K562 (cell line): Measurements from ENCODE around the gene FAF2. TPM values are rescaled to one million over a fixed set of nuclear protein-coding genes. Genes with fewer than 3 reads are reported as not detected.

Source experiments
- ATAC-seq: fragments of 200-7000 bp; cut with Tn5 transposase; 3 replicates; pipeline ENCODE4 v1.9.1; 2020; ENCODE audit warnings: moderate library complexity
- BruUV-seq: library from RNA; stranded (reverse); fragments of 400-500 nt; replicated peaks from 2 replicates; lab custom pipeline; 2021; lab: Mats Ljungman, UMichigan
- CTCF ChIA-PET: fragments of 300-600 bp; formaldehyde crosslinking; extraction: SDS; loops from one replicate; lab custom pipeline; 2021; ENCODE audit warnings: low intra/inter-chr PET ratio; lab: Yijun Ruan, JAX
- POLR2A ChIA-PET: fragments of 300-600, 350-650 bp; sonication (Branson Sonifier 250); formaldehyde crosslinking; extraction: SDS; loops from one replicate; lab custom pipeline; 2021; ENCODE audit warnings: antibody characterized with exemption, inconsistent platforms; lab: Yijun Ruan, JAX
- DNase-seq, 4 experiments: peaks; one replicate each; pipeline versions ENCODE4 v3.0.0 to v3.0.0-alpha.2; 2011 to 2018; ENCODE audit warnings: low spot score in 3 of 4, mixed read lengths in 3 of 4; ENCODE audit errors: extremely low read depth in 1 of 4
- FAIRE-seq: peaks from 2 replicates; lab custom pipeline; 2011; peaks lifted over from hg19 to GRCh38; lab: Jason Lieb, UNC
- H2AFZ ChIP-seq: 2 replicates; pipeline ENCODE4 v1.6.0; 2011; ENCODE audit warnings: low read depth, low read length, control low read depth, inconsistent platforms
- H3K27ac ChIP-seq: fragments of 200-600 bp; 3 replicates; pipeline ENCODE4 v1.8.0; 2011; ENCODE audit warnings: low read depth, mild to moderate bottlenecking, control low read depth, inconsistent platforms, low read length, moderate library complexity, mixed read lengths; ENCODE audit errors: extremely low read depth
- H3K27me3 ChIP-seq, 2 experiments: fragments of 300-600 bp in 1 of 2; 2 replicates in 1 of 2; 3 replicates in 1 of 2; pipeline versions ENCODE4 v1.6.0 to v1.8.0; 2011; ENCODE audit warnings: inconsistent platforms in 2 of 2, low read length in 2 of 2, mild to moderate bottlenecking in 1 of 2, mixed read lengths in 1 of 2, moderate library complexity in 1 of 2; ENCODE audit not compliant: control insufficient read depth in 2 of 2, insufficient read depth in 2 of 2
- H3K36me3 ChIP-seq: fragments of 300-600 bp; 3 replicates; pipeline ENCODE4 v1.8.0; 2011; ENCODE audit warnings: mild to moderate bottlenecking, low read length, inconsistent platforms; ENCODE audit not compliant: control insufficient read depth, insufficient read depth
- H3K4me1 ChIP-seq, 2 experiments: fragments of 200-600 bp in 1 of 2; replicated peaks in 1 of 2; 2 replicates in 1 of 2; 3 replicates in 1 of 2; pipeline versions ENCODE4 v1.5.1 to v1.8.0; 2011; ENCODE audit warnings: inconsistent platforms in 2 of 2, low read length in 2 of 2, mild to moderate bottlenecking in 1 of 2, mixed read lengths in 1 of 2, moderate library complexity in 1 of 2; ENCODE audit not compliant: control insufficient read depth in 2 of 2, insufficient read depth in 2 of 2
- H3K4me2 ChIP-seq: 2 replicates; pipeline ENCODE4 v1.6.1; 2011; ENCODE audit warnings: low read length, control low read depth, inconsistent platforms, mixed read lengths; ENCODE audit not compliant: insufficient read depth
- H3K4me3 ChIP-seq: fragments of 200-600 bp; sonication (generic), shearing (Covaris generic); 2 replicates; pipeline ENCODE4 v1.5.1; 2016; ENCODE audit warnings: control low read depth, inconsistent platforms
- H3K79me2 ChIP-seq: fragments of 200-600 bp; 3 replicates; pipeline ENCODE4 v1.8.0; 2011; ENCODE audit warnings: low read length, inconsistent platforms; ENCODE audit not compliant: control insufficient read depth, insufficient read depth
- H3K9ac ChIP-seq, 2 experiments: 2 replicates each; pipeline versions ENCODE4 v1.6.0 to v1.6.1; 2011; ENCODE audit warnings: low read depth in 2 of 2, low read length in 2 of 2, control low read depth in 1 of 2, inconsistent platforms in 1 of 2, mild to moderate bottlenecking in 1 of 2, mixed read lengths in 1 of 2; ENCODE audit not compliant: insufficient read depth in 1 of 2
- H3K9me1 ChIP-seq: one replicate; pipeline ENCODE4 v1.6.0; 2011; ENCODE audit warnings: inconsistent platforms, mild to moderate bottlenecking, low read length, moderate library complexity; ENCODE audit not compliant: control insufficient read depth, insufficient read depth
- H3K9me3 ChIP-seq: replicated peaks from 2 replicates; pipeline ENCODE4 v1.5.1; 2011; ENCODE audit warnings: low read depth, low read length, inconsistent platforms; ENCODE audit not compliant: control insufficient read depth, insufficient read depth
- H4K20me1 ChIP-seq: replicated peaks from 2 replicates; pipeline ENCODE4 v1.6.1; 2011; ENCODE audit warnings: low read length, inconsistent platforms, mixed read lengths; ENCODE audit not compliant: control insufficient read depth, insufficient read depth
- ADNP ChIP-seq: fragments of 200-800 bp; sonication (Bioruptor generic); IDR thresholded peaks from 2 replicates; pipeline ENCODE4 v1.6.1; 2016; ENCODE audit warnings: missing genetic modification characterization, missing compliant biosample characterization
- CREB1 ChIP-seq, 2 experiments: sonication (generic) in 1 of 2; formaldehyde crosslinking in 1 of 2; IDR thresholded peaks; 2 replicates each; pipeline versions ENCODE4 v1.6.1 to v1.8.0; 2012 to 2022; ENCODE audit warnings: inconsistent platforms in 1 of 2, mild to moderate bottlenecking in 1 of 2, missing genetic modification reagents in 1 of 2, moderate library complexity in 1 of 2
- CREM ChIP-seq: IDR thresholded peaks from 2 replicates; pipeline ENCODE4 v1.6.1; 2014; ENCODE audit warnings: antibody characterized with exemption, low read depth
- CTCFL ChIP-seq: IDR thresholded peaks from 2 replicates; pipeline ENCODE4 v1.6.1; 2011; ENCODE audit warnings: borderline replicate concordance, low read depth, mild to moderate bottlenecking, moderate library complexity, low read length; ENCODE audit not compliant: insufficient read depth, poor library complexity, severe bottlenecking
- EZH2 ChIP-seq: IDR thresholded peaks from 2 replicates; pipeline ENCODE4 v1.6.1; 2012; ENCODE audit warnings: low read depth, mild to moderate bottlenecking, inconsistent platforms, low read length, borderline replicate concordance
- PHB2 ChIP-seq: fragments of 450-650 bp; IDR thresholded peaks from 2 replicates; pipeline ENCODE4 v1.6.1; 2017; ENCODE audit warnings: low read depth
- RAD51 ChIP-seq: fragments of 450-650 bp; IDR thresholded peaks from 2 replicates; pipeline ENCODE4 v1.7.1; 2016; ENCODE audit warnings: low read depth, mild to moderate bottlenecking, borderline replicate concordance
- SNAPC5 ChIP-seq: fragments of 250-450 bp; sonication (Bioruptor Pico); IDR thresholded peaks from 2 replicates; pipeline ENCODE4 v1.8.0; 2021; ENCODE audit warnings: moderate library complexity, mild to moderate bottlenecking, inconsistent platforms
- ZBTB34 ChIP-seq: fragments of 250-450 bp; sonication (Bioruptor Pico); IDR thresholded peaks from 2 replicates; pipeline ENCODE4 v1.8.0; 2021; ENCODE audit warnings: mild to moderate bottlenecking, moderate library complexity
- ZKSCAN3 ChIP-seq: fragments of 250-450 bp; sonication (Bioruptor Pico); IDR thresholded peaks from 2 replicates; pipeline ENCODE4 v1.4.0; 2020
- ZNF121 ChIP-seq: sonication (generic); formaldehyde crosslinking; conservative IDR thresholded peaks from 2 replicates; pipeline ENCODE4 v1.8.0; 2022; ENCODE audit warnings: missing genetic modification reagents
- WGBS: fragments of 100-300 bp; shearing (Covaris generic); methylation state at CpG from one replicate; pipeline ENCODE4 v1.1.6; 2016; ENCODE audit warnings: low coverage, mixed read lengths; ENCODE audit not compliant: insufficient coverage; ENCODE audit errors: missing lambda C conversion rate; 5-methylcytosine and 5-hydroxymethylcytosine counted together
- in situ Hi-C: fragments of 300-500 bp; cut with MboI; formaldehyde crosslinking; loops from 4 replicates; pipeline ENCODE4 v1.15.0; 2018; ENCODE audit warnings: inconsistent platforms, mixed read lengths
- intact Hi-C: fragments of 100-400 bp; cut with micrococcal nuclease; formaldehyde crosslinking; loops from 2 replicates; pipeline ENCODE4 v1.14.2; 2022
- polyA plus RNA-seq, 8 experiments: library from polyadenylated mRNA; depleted of rRNA in 4 of 8; stranded (reverse) in 5 of 8; unstranded in 3 of 8; fragments of >200 nt; fragmentation: Nextera tagmentation in 2 of 8; fragmentation: Illumina TruSeq in 1 of 8; extraction: Ambion mirVana in 2 of 8; extraction: Trizol in 1 of 8; gene quantifications; 2 replicates each; pipeline versions ENCODE4 v1.2.1 to v1.2.3, GENCODE V29; 2011 to 2014; ENCODE audit warnings: inconsistent platforms in 1 of 8, missing spikeins in 1 of 8
- total RNA-seq, 7 experiments: library from RNA; depleted of rRNA in 6 of 7; stranded (reverse); fragments of >200 nt in 6 of 7; fragmentation: Illumina TruSeq in 2 of 7; extraction: Trizol in 2 of 7; gene quantifications; 2 replicates each; pipeline versions ENCODE4 v1.2.1 to v1.2.3, GENCODE V29; 2011 to 2021; ENCODE audit warnings: low replicate concordance in 1 of 7

FAF2 gene
- total and polyA plus RNA-seq, 9 of the 15 experiments (the other 6 are each of a cell fraction or from before 2014, with no cell fraction given), result 25.0 to 44.6 (median 36.1) TPM

GRCh38 chr5:176405656-176406435, 42.3 kb upstream of the FAF2 start (continued):
- TF ChIP-seq CTCFL, result peak; percentile 37

GRCh38 chr5:176406436-176407052, 41.6 kb upstream of the FAF2 start:
- Histone ChIP-seq H3K9me1 (no peaks in the 10 kb centered on the region), H3K4me1 (peaks cover 0 to 7% of the 10 kb centered on the region in 2 experiments; a peak in 3 of 5 replicates), H3K27ac (no peak overlapping the region), H2AFZ (no peak overlapping the region), H3K4me3 (no peak overlapping the region)
- in situ Hi-C loops (no loop called here), intact Hi-C loops (no loop called here)
- TF ChIP-seq SNAPC5 (CRISPR knock-in tag) (no peak), CREM (no peak), CREB1 (IDR thresholded peaks at IDR 0.05) (no peak), CREB1 (CRISPR knock-in tag; IDR thresholded peaks at IDR 0.05) (no peak), ZBTB34 (CRISPR knock-in tag) (no peak), ADNP (tag) (no peak), PHB2 (no peak), ZKSCAN3 (CRISPR knock-in tag) (no peak), EZH2 (no peak), ZNF121 (CRISPR knock-in tag) (no peak), RAD51 (no peak)
- TF ChIP-seq, all 486 proteins: peak for 0
- DNase-seq (peak in 2 of 4 experiments; percentile 6), FAIRE-seq (no peak), ATAC-seq (no peak)
- ChIA-PET CTCF (no interaction called here), POLR2A (interaction anchor here (1.5 to 2.9 kb wide), 3 partner anchors 9 to 13 kb away, joined by 6 to 15 read pairs (median 8); partner anchors contain the start of gene CLTB)
- Histone ChIP-seq H3K36me3 (peaks cover 34% of the 10 kb centered on the region; the same call in 2 of the 3 replicates), H3K79me2 (no peaks in the 10 kb centered on the region), H3K9ac (no peak overlapping the region), H3K9me3 (no peaks in the 10 kb centered on the region), H3K4me2 (no peak overlapping the region), H4K20me1 (0 out of 2 replicates have a peak, but pooled peaks cover 6% of the 10 kb centered on the region), H3K27me3 (no peaks in the 10 kb centered on the region)
- WGBS, result 80% methylated on average over 8 of the region's 9 CpGs
- no TSS peak for BruUV-seq
